ENCODE results near the gene UNC13D. TPM values are rescaled to one million over a fixed set of nuclear protein-coding genes. Genes with fewer than 3 reads are reported as not detected.
A peak's percentile ranks its signal among the peaks of the same experiment; 100 is the strongest.
"Not testable (repeated sequence)": the region's sequence is repeated elsewhere in the genome, so short reads cannot be mapped to it uniquely, and the experiment has no call there.

Gene UNC13D
- total and polyA plus RNA-seq, 12 donors, result 3.0 to 20.7 (median 8.5) TPM

DNA sequence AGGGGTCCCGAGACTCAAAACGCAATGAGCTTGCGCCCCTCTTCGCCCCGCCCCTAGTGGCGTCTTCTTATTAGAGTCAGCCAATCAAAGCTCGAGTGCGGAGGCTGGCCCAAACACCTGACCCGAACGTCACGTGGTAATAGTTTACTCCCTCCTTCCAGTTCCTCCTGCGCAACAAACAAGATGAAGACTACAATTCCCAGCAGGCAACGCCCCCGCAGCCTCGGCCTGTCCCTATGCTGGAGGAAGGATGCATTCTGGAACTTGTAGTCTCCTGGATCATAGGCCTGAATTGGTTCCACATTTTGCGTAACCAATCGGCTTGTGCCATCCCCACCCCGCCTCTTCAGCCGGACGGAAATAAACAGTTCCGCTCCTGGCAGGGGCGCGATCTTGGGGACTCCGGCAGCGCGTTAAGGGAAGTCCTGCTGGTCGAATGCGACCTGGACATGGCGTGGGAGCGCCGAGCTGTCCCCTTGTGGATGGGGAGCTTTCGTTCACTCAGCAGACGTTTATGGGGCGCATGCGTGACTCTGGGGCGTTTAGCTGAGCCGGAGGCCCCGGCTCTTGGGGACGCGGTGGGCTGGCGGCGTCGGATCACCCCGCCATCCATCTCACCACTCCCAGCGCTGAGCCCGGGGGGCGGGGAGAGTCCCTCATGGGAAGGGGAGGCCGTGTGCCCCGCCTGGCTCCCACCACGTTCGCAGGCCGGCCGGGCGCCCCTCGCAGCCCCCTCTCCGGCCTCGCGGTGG lies 11.3 kb upstream of the UNC13D start, which contains the start of gene WBP2:
Gene WBP2, minus strand, starts transcription at position 26 of the 752 bp plus-strand sequence. CDS start 38 bp downstream, outside the sequence.
- Histone ChIP-seq H3K9me3 (no peaks in the 10 kb centered on the region), H3K4me3 (peak within 1 kb of the TSS; percentile 79 to 97 (median 83)), H3K4me1 (peaks cover 27 to 76% (median 61%) of the 10 kb centered on the region in 9 donors), H3K36me3 (peaks cover 0 to 30% (median 7%) of the 10 kb centered on the region in 9 donors), H3K27ac (peak within 1 kb of the TSS; percentile 96 to 99 (median 98)), H3K27me3 (no peaks in the 10 kb centered on the region)
- peak; percentile 90 to 96 (median 93) for ATAC-seq
- DNase-seq, result peak; percentile 94 to 99
- TF ChIP-seq, protein P1, sequence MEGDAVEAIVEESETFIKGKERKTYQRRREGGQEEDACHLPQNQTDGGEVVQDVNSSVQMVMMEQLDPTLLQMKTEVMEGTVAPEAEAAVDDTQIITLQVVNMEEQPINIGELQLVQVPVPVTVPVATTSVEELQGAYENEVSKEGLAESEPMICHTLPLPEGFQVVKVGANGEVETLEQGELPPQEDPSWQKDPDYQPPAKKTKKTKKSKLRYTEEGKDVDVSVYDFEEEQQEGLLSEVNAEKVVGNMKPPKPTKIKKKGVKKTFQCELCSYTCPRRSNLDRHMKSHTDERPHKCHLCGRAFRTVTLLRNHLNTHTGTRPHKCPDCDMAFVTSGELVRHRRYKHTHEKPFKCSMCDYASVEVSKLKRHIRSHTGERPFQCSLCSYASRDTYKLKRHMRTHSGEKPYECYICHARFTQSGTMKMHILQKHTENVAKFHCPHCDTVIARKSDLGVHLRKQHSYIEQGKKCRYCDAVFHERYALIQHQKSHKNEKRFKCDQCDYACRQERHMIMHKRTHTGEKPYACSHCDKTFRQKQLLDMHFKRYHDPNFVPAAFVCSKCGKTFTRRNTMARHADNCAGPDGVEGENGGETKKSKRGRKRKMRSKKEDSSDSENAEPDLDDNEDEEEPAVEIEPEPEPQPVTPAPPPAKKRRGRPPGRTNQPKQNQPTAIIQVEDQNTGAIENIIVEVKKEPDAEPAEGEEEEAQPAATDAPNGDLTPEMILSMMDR (IDR thresholded peaks at IDR 0.05), result peak in 8 of 9 donors; percentile 17 to 77 (median 53)
- intact Hi-C loops (cut with DNase I), result loop anchor here in 5 of 10 donors (1.0 to 5.0 kb wide), 6 partner anchors 23 to 73 kb away; partner anchors contain the start of genes UNK (in 4 of the 5), TRIM65 (in 3 of the 5) and TRIM47 (in 1 of the 5)
- 0% methylated on average over 54 to 58 of the region's 58 CpGs for WGBS, 2 donors

DNA sequence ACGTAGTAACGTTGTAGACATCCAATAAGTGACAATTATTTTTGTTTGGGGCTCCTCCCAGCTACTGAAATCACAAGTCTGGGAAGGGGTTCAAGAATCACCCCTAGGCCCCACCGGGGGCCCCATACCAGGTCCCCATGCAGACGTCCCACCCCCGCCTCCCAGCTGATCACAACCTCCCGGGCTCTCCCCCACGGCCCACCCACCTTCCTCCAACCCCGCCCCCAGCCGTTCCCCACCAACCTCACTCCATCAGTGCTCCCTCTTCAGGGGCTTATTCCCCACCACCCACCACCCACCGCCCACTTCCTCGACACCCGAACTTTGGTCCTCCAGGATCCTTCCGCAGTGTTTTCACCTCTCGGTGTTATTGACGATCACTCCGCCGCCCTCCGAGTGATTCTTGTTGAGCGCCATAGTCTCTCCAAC lies 10.7 kb upstream of the UNC13D start:
- intact Hi-C loops (cut with DNase I), result loop anchor here in 5 of 10 donors (1.0 to 5.0 kb wide), 6 partner anchors 24 to 73 kb away; partner anchors contain the start of genes UNK (in 4 of the 5), TRIM65 (in 3 of the 5) and TRIM47 (in 1 of the 5)
- H3K27me3 ChIP-seq, result no peaks in the 10 kb centered on the region
- no peaks in the 10 kb centered on the region for H3K9me3 ChIP-seq
- 1% methylated on average over 18 to 19 of the region's 19 CpGs for WGBS, 2 donors
- H3K4me1 ChIP-seq, result peaks cover 32 to 82% (median 67%) of the 10 kb centered on the region in 9 donors
- peak overlapping the region; percentile 70 to 99 (median 98) for H3K27ac ChIP-seq
- peak overlapping the region; percentile 63 to 85 (median 82) for H3K4me3 ChIP-seq
- ATAC-seq (peak; percentile 1 to 28 (median 16)), DNase-seq (no peak)
- H3K36me3 ChIP-seq, result peaks cover 0 to 36% (median 9%) of the 10 kb centered on the region in 9 donors
- TF ChIP-seq, protein P1 (IDR thresholded peaks at IDR 0.05), result no peak

DNA sequence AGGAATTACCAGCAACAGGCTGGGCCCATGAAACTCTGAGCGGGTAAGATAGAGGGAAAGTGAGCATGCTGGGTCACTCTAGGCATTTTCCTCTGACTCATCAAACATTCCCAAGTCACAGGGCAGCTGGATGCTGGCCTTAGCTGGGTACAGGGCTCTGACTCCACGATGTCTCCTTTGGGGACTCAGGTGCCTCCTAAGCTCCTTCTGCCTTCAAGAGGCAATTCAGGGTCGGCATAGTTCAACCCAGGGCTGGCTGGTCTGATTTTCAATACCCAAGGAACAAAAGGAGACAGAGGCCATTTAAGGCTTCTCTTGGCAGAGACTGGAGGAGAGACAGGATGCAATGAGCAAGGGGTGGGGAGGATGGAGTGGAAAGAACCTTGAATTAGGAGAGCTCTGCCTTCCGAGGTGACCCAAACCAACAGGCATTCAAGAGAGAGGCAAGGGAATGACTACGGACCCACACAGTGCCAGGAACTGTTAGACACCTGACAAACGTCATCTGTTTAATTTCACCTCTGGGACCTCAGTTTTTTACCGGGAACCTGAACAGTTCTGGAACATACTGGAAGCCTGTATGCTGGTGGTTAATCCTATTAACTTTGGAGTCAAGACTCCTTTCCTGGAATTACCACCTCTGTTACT lies 10.0 kb upstream of the UNC13D start:
- no peaks in the 10 kb centered on the region for H3K27me3 ChIP-seq
- 17 to 18% methylated on average over 7 of the region's 7 CpGs for WGBS, 2 donors
- DNase-seq, result no peak
- peak overlapping the region; percentile 70 to 99 (median 98) for H3K27ac ChIP-seq
- peaks cover 36 to 84% (median 73%) of the 10 kb centered on the region in 9 donors for H3K4me1 ChIP-seq
- intact Hi-C loops (cut with DNase I), result loop anchor here in 3 of 10 donors (2.0 kb wide), 3 partner anchors 25 to 69 kb away; partner anchors contain the start of genes UNK (in 2 of the 3), TRIM47 (in 1 of the 3) and TRIM65 (in 1 of the 3)
- no peaks in the 10 kb centered on the region for H3K9me3 ChIP-seq
- TF ChIP-seq, protein P1 (IDR thresholded peaks at IDR 0.05), result no peak
- ATAC-seq, result peak in 3 of 8 donors; percentile 0 to 11 (median 3)
- peaks cover 0 to 43% (median 9%) of the 10 kb centered on the region in 9 donors for H3K36me3 ChIP-seq
- H3K4me3 ChIP-seq, result peak overlapping the region; percentile 63 to 85 (median 82)

DNA sequence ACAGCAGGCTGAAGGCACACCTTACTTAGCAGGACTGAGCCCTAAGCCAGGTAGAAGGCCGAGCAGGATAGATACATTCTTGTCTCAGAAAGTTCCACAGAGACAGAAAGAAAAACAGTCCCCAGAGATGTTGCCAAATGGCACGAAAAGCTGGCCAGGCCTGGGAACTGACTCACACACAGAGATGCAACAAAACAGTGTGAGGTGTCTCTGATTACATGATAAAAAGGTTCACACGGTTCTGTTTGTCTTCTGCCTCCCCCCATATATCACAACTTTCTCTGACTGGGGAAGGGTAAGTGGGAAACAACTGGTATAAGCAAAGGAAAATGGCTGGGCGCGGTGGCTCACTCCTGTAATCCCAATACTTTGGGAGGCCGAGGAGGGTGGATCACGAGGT lies 9.2 kb upstream of the UNC13D start:
- intact Hi-C loops (cut with DNase I), result no loop called here
- no peaks in the 10 kb centered on the region for H3K27me3 ChIP-seq
- WGBS, 2 donors, result 69 to 72% methylated on average over 7 of the region's 7 CpGs
- ATAC-seq (no peak), DNase-seq (no peak)
- peak overlapping the region in 9 of 10 donors; percentile 86 to 99 (median 98) for H3K27ac ChIP-seq
- TF ChIP-seq, protein P1 (IDR thresholded peaks at IDR 0.05), result no peak
- no peaks in the 10 kb centered on the region for H3K9me3 ChIP-seq
- peaks cover 0 to 51% (median 10%) of the 10 kb centered on the region in 9 donors for H3K36me3 ChIP-seq
- peaks cover 36 to 85% (median 73%) of the 10 kb centered on the region in 9 donors for H3K4me1 ChIP-seq
- peak overlapping the region in 5 of 10 donors; percentile 81 to 85 (median 83) for H3K4me3 ChIP-seq

DNA sequence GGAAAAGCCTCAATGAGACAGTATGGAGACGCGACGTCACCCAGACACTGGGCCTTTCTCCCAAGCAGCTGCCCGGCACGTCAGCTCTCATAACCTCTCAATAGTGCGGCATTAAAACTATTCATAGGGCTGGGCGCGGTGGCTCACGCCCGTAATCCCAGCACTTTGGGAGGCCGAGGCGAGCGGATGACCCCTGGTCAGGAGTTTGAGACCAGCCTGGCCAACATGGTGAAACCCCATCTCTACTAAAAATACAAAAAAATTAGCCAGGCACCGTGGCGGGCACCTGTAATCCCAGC lies 7.4 kb upstream of the UNC13D start:
- WGBS, 2 donors, result 92 to 94% methylated on average over 15 of the region's 15 CpGs
- DNase-seq; H3K27me3 ChIP-seq; intact Hi-C loops (cut with DNase I); H3K9me3 ChIP-seq; H3K4me3 ChIP-seq; ATAC-seq: not testable (repeated sequence)
- peaks cover 0 to 69% (median 28%) of the 10 kb centered on the region in 9 donors for H3K36me3 ChIP-seq
- peak overlapping the region; percentile 11 to 92 (median 82) for H3K27ac ChIP-seq
- peaks cover 46 to 90% (median 83%) of the 10 kb centered on the region in 9 donors for H3K4me1 ChIP-seq
